Activated T-helper 1 cell treated with anti-CD3 and anti-CD28 coated beads, Interleukin-12 subunit alpha, Interleukin-12 subunit beta, Interleukin-2, Interleukin-4 antibody, amounts not matched to agents 30 ng/mL and 10 ng/mL and 1 ng/mL, durations not matched to agents 14 hours and 24 hours and 36 hours (primary cell): ENCODE data around the gene MLXIP. TPM values are rescaled to one million over a fixed set of nuclear protein-coding genes. Genes with fewer than 3 reads are reported as not detected.

ENCODE experiments used
- DNase-seq: peaks from one replicate; pipeline ENCODE4 v3.0.0; 2021; ENCODE audit warnings: low spot score
- H3K27ac Mint-ChIP-seq: one replicate; pipeline ENCODE4 v1.8.0; 2021; ENCODE audit warnings: mild to moderate bottlenecking, mixed read lengths
- H3K27me3 Mint-ChIP-seq: one replicate; pipeline ENCODE4 v1.8.0; 2022; ENCODE audit warnings: mild to moderate bottlenecking, moderate library complexity, mixed read lengths; ENCODE audit not compliant: insufficient read depth
- H3K36me3 Mint-ChIP-seq: one replicate; pipeline ENCODE4 v1.8.0; 2021; ENCODE audit warnings: low read depth, mixed read lengths
- H3K4me1 Mint-ChIP-seq: one replicate; pipeline ENCODE4 v1.8.0; 2021; ENCODE audit warnings: low read depth, mixed read lengths
- H3K4me3 Mint-ChIP-seq: one replicate; pipeline ENCODE4 v1.8.0; 2021; ENCODE audit warnings: mild to moderate bottlenecking, moderate library complexity, mixed read lengths
- H3K9me3 Mint-ChIP-seq: one replicate; pipeline ENCODE4 v1.8.0; 2021; ENCODE audit warnings: mixed read lengths
- intact Hi-C: fragments of 100-400 bp; cut with micrococcal nuclease; formaldehyde crosslinking; loops from one replicate; pipeline ENCODE4 v1.15.1; 2024
- total RNA-seq: library from RNA; stranded (reverse); gene quantifications from 2 replicates; pipeline ENCODE4 v1.2.3, GENCODE V29; 2022

MLXIP gene
- total RNA-seq, 1 donor from 2014 or later = 62.1 TPM

- Mint-ChIP-seq H3K4me1 (peaks cover 77% of the 10 kb centered on the region), H3K9me3 (no peaks in the 10 kb centered on the region), H3K27ac (peak overlapping the region; percentile 66), H3K36me3 (peaks cover 46% of the 10 kb centered on the region), H3K4me3 (no peak overlapping the region), H3K27me3 (no peaks in the 10 kb centered on the region)
- DNase-seq = no peak
- intact Hi-C loops = loop anchor here (10.0 kb wide), 1 partner anchor 1148 kb away; the partner anchor contains the start of genes MPHOSPH9 and MTRFR
These were observed 8.2 kb downstream of the MLXIP start for GRCh38 chr12:122086641-122087285.

- Mint-ChIP-seq H3K27ac (peak overlapping the region; percentile 66), H3K4me3 (no peak overlapping the region), H3K27me3 (no peaks in the 10 kb centered on the region), H3K9me3 (no peaks in the 10 kb centered on the region), H3K36me3 (peaks cover 45% of the 10 kb centered on the region), H3K4me1 (peaks cover 69% of the 10 kb centered on the region)
- intact Hi-C loops = loop anchor here (10.0 kb wide), 1 partner anchor 1147 kb away; the partner anchor contains the start of genes MPHOSPH9 and MTRFR
- no peak for DNase-seq
These were observed 9.0 kb downstream of the MLXIP start for GRCh38 chr12:122087431-122088178.

- intact Hi-C loops = loop anchor here (10.0 kb wide), 1 partner anchor 1147 kb away; the partner anchor contains the start of genes MPHOSPH9 and MTRFR
- Mint-ChIP-seq H3K4me3 (no peak overlapping the region), H3K27me3 (no peaks in the 10 kb centered on the region), H3K9me3 (no peaks in the 10 kb centered on the region), H3K27ac (no peak overlapping the region), H3K36me3 (peaks cover 40% of the 10 kb centered on the region), H3K4me1 (peaks cover 62% of the 10 kb centered on the region)
- no peak for DNase-seq
These were observed 9.7 kb downstream of the MLXIP start for GRCh38 chr12:122088179-122088810.

- no peak for DNase-seq
- H3K4me1 Mint-ChIP-seq = peaks cover 54% of the 10 kb centered on the region
- no peak overlapping the region for H3K27ac Mint-ChIP-seq
- no peaks in the 10 kb centered on the region for H3K9me3 Mint-ChIP-seq
- H3K27me3 Mint-ChIP-seq = no peaks in the 10 kb centered on the region
- intact Hi-C loops = loop anchor here (10.0 kb wide), 1 partner anchor 1146 kb away; the partner anchor contains the start of genes MPHOSPH9 and MTRFR
- peaks cover 33% of the 10 kb centered on the region for H3K36me3 Mint-ChIP-seq
- H3K4me3 Mint-ChIP-seq = no peak overlapping the region
These were observed 10.5 kb downstream of the MLXIP start for GRCh38 chr12:122089077-122089476.

- Mint-ChIP-seq H3K4me1 (peaks cover 44% of the 10 kb centered on the region), H3K36me3 (peaks cover 25% of the 10 kb centered on the region), H3K27me3 (no peaks in the 10 kb centered on the region), H3K27ac (peak overlapping the region; percentile 35), H3K4me3 (no peak overlapping the region), H3K9me3 (no peaks in the 10 kb centered on the region)
- intact Hi-C loops = no loop called here
- no peak for DNase-seq
These were observed 12.4 kb downstream of the MLXIP start for GRCh38 chr12:122090759-122091515.

GRCh38 chr12:122093098-122093883 is 14.7 kb downstream of the MLXIP start:
- no peaks in the 10 kb centered on the region for H3K27me3 Mint-ChIP-seq
- peaks cover 31% of the 10 kb centered on the region for H3K4me1 Mint-ChIP-seq
- H3K27ac Mint-ChIP-seq = no peak overlapping the region
- H3K9me3 Mint-ChIP-seq = no peaks in the 10 kb centered on the region
- H3K36me3 Mint-ChIP-seq = peaks cover 11% of the 10 kb centered on the region
- H3K4me3 Mint-ChIP-seq = no peak overlapping the region
- no peak for DNase-seq
- intact Hi-C loops = no loop called here

GRCh38 chr12:122094137-122094734 is 15.7 kb downstream of the MLXIP start:
- Mint-ChIP-seq H3K4me3 (no peak overlapping the region), H3K27ac (no peak overlapping the region), H3K27me3 (no peaks in the 10 kb centered on the region), H3K36me3 (peaks cover 10% of the 10 kb centered on the region), H3K4me1 (peaks cover 35% of the 10 kb centered on the region), H3K9me3 (no peaks in the 10 kb centered on the region)
- DNase-seq = no peak
- intact Hi-C loops = no loop called here

GRCh38 chr12:122094735-122095631 is 16.4 kb downstream of the MLXIP start:
- Mint-ChIP-seq H3K4me3 (no peak overlapping the region), H3K27me3 (no peaks in the 10 kb centered on the region), H3K36me3 (peaks cover 5% of the 10 kb centered on the region), H3K9me3 (no peaks in the 10 kb centered on the region), H3K4me1 (peaks cover 36% of the 10 kb centered on the region), H3K27ac (no peak overlapping the region)
- no peak for DNase-seq
- intact Hi-C loops = no loop called here

- Mint-ChIP-seq H3K9me3 (no peaks in the 10 kb centered on the region), H3K4me1 (peaks cover 41% of the 10 kb centered on the region), H3K27me3 (no peaks in the 10 kb centered on the region), H3K4me3 (no peak overlapping the region), H3K27ac (no peak overlapping the region), H3K36me3 (peaks cover 6% of the 10 kb centered on the region)
- intact Hi-C loops = no loop called here
- no peak for DNase-seq
These were observed 17.5 kb downstream of the MLXIP start for GRCh38 chr12:122096014-122096413.

GRCh38 chr12:122096591-122097149 is 18.1 kb downstream of the MLXIP start:
- peaks cover 6% of the 10 kb centered on the region for H3K36me3 Mint-ChIP-seq
- DNase-seq = no peak
- intact Hi-C loops = no loop called here
- H3K4me3 Mint-ChIP-seq = no peak overlapping the region
- H3K4me1 Mint-ChIP-seq = peaks cover 40% of the 10 kb centered on the region
- no peaks in the 10 kb centered on the region for H3K9me3 Mint-ChIP-seq
- H3K27me3 Mint-ChIP-seq = no peaks in the 10 kb centered on the region
- no peak overlapping the region for H3K27ac Mint-ChIP-seq

- no peak for DNase-seq
These were observed 19.0 kb downstream of the MLXIP start for GRCh38 chr12:122097584-122097926.

More at GRCh38 chr12:122097584-122097926, 19.0 kb downstream of the MLXIP start:
- Mint-ChIP-seq H3K4me3 (no peak overlapping the region), H3K4me1 (peaks cover 42% of the 10 kb centered on the region), H3K27me3 (no peaks in the 10 kb centered on the region), H3K27ac (peak overlapping the region; percentile 14), H3K36me3 (peaks cover 7% of the 10 kb centered on the region), H3K9me3 (no peaks in the 10 kb centered on the region)
- intact Hi-C loops = no loop called here
